ENCODE measurements around the gene WDR27. TPM values are rescaled to one million over a fixed set of nuclear protein-coding genes. Genes with fewer than 3 reads are reported as not detected.

The WDR27 gene
- total RNA-seq, 1 donor from 2014 or later, result 24.5 TPM

GRCh38 chr6:169566319-169566718 lies 135.5 kb downstream of the WDR27 start:
- Histone ChIP-seq H3K27ac (ENCODE audit: low read depth, low read length) (no peak overlapping the region), H3K27me3 (ENCODE audit: control insufficient read depth in 3 of 3, insufficient read depth in 3 of 3, low read length in 3 of 3) (no peaks in the 10 kb centered on the region), H3K9ac (ENCODE audit: low read depth in 1 of 3, low read length in 3 of 3) (no peak overlapping the region), H3K36me3 (ENCODE audit: control insufficient read depth in 3 of 3, insufficient read depth in 3 of 3, low read length in 3 of 3) (peaks cover 0 to 5% (median 2%) of the 10 kb centered on the region in 3 donors), H3K4me1 (ENCODE audit: control insufficient read depth in 3 of 3, insufficient read depth in 3 of 3, low read length in 3 of 3) (no peaks in the 10 kb centered on the region), H3K9me3 (ENCODE audit: control insufficient read depth in 3 of 3, low read length in 3 of 3) (no peaks in the 10 kb centered on the region), H3K4me3 (ENCODE audit: low read length in 3 of 3) (no peak overlapping the region)

- H3K4me3 ChIP-seq (ENCODE audit: low read length in 3 of 3), result no peak overlapping the region
- H3K27ac ChIP-seq (ENCODE audit: low read depth, low read length), result no peak overlapping the region
- no peaks in the 10 kb centered on the region for H3K4me1 ChIP-seq (ENCODE audit: control insufficient read depth in 3 of 3, insufficient read depth in 3 of 3, low read length in 3 of 3)
- H3K27me3 ChIP-seq (ENCODE audit: control insufficient read depth in 3 of 3, insufficient read depth in 3 of 3, low read length in 3 of 3), result no peaks in the 10 kb centered on the region
- H3K36me3 ChIP-seq (ENCODE audit: control insufficient read depth in 3 of 3, insufficient read depth in 3 of 3, low read length in 3 of 3), result peaks cover 0 to 6% (median 2%) of the 10 kb centered on the region in 3 donors
- H3K9me3 ChIP-seq (ENCODE audit: control insufficient read depth in 3 of 3, low read length in 3 of 3), result no peaks in the 10 kb centered on the region
- H3K9ac ChIP-seq (ENCODE audit: low read depth in 1 of 3, low read length in 3 of 3), result no peak overlapping the region
These were observed 137.2 kb downstream of the WDR27 start for GRCh38 chr6:169564453-169565240.

- H3K27me3 ChIP-seq (ENCODE audit: control insufficient read depth in 3 of 3, insufficient read depth in 3 of 3, low read length in 3 of 3), result no peaks in the 10 kb centered on the region
- no peaks in the 10 kb centered on the region for H3K9me3 ChIP-seq (ENCODE audit: control insufficient read depth in 3 of 3, low read length in 3 of 3)
- H3K9ac ChIP-seq (ENCODE audit: low read depth in 1 of 3, low read length in 3 of 3), result no peak overlapping the region
- H3K4me1 ChIP-seq (ENCODE audit: control insufficient read depth in 3 of 3, insufficient read depth in 3 of 3, low read length in 3 of 3), result no peaks in the 10 kb centered on the region
- H3K4me3 ChIP-seq (ENCODE audit: low read length in 3 of 3), result no peak overlapping the region
- no peak overlapping the region for H3K27ac ChIP-seq (ENCODE audit: low read depth, low read length)
- H3K36me3 ChIP-seq (ENCODE audit: control insufficient read depth in 3 of 3, insufficient read depth in 3 of 3, low read length in 3 of 3), result peaks cover 0 to 7% (median 6%) of the 10 kb centered on the region in 3 donors
These were observed 140.2 kb downstream of the WDR27 start for GRCh38 chr6:169561665-169562064.

- Histone ChIP-seq H3K9me3 (ENCODE audit: control insufficient read depth in 3 of 3, low read length in 3 of 3) (no peaks in the 10 kb centered on the region), H3K4me1 (ENCODE audit: control insufficient read depth in 3 of 3, insufficient read depth in 3 of 3, low read length in 3 of 3) (no peaks in the 10 kb centered on the region), H3K4me3 (ENCODE audit: low read length in 3 of 3) (no peak overlapping the region), H3K27me3 (ENCODE audit: control insufficient read depth in 3 of 3, insufficient read depth in 3 of 3, low read length in 3 of 3) (no peaks in the 10 kb centered on the region), H3K9ac (ENCODE audit: low read depth in 1 of 3, low read length in 3 of 3) (no peak overlapping the region), H3K27ac (ENCODE audit: low read depth, low read length) (no peak overlapping the region), H3K36me3 (ENCODE audit: control insufficient read depth in 3 of 3, insufficient read depth in 3 of 3, low read length in 3 of 3) (peaks cover 0 to 7% (median 6%) of the 10 kb centered on the region in 3 donors)
These were observed 142.2 kb downstream of the WDR27 start for GRCh38 chr6:169559592-169559991.

GRCh38 chr6:169558774-169559441 lies 142.9 kb downstream of the WDR27 start:
- Histone ChIP-seq H3K9ac (ENCODE audit: low read depth in 1 of 3, low read length in 3 of 3) (no peak overlapping the region), H3K27me3 (ENCODE audit: control insufficient read depth in 3 of 3, insufficient read depth in 3 of 3, low read length in 3 of 3) (no peaks in the 10 kb centered on the region), H3K27ac (ENCODE audit: low read depth, low read length) (no peak overlapping the region), H3K4me3 (ENCODE audit: low read length in 3 of 3) (no peak overlapping the region), H3K9me3 (ENCODE audit: control insufficient read depth in 3 of 3, low read length in 3 of 3) (no peaks in the 10 kb centered on the region), H3K36me3 (ENCODE audit: control insufficient read depth in 3 of 3, insufficient read depth in 3 of 3, low read length in 3 of 3) (peaks cover 0 to 7% (median 4%) of the 10 kb centered on the region in 3 donors), H3K4me1 (ENCODE audit: control insufficient read depth in 3 of 3, insufficient read depth in 3 of 3, low read length in 3 of 3) (no peaks in the 10 kb centered on the region)

- Histone ChIP-seq H3K4me1 (ENCODE audit: control insufficient read depth in 3 of 3, insufficient read depth in 3 of 3, low read length in 3 of 3) (no peaks in the 10 kb centered on the region), H3K27me3 (ENCODE audit: control insufficient read depth in 3 of 3, insufficient read depth in 3 of 3, low read length in 3 of 3) (no peaks in the 10 kb centered on the region), H3K9ac (ENCODE audit: low read depth in 1 of 3, low read length in 3 of 3) (no peak overlapping the region), H3K36me3 (ENCODE audit: control insufficient read depth in 3 of 3, insufficient read depth in 3 of 3, low read length in 3 of 3) (peaks cover 0 to 7% (median 4%) of the 10 kb centered on the region in 3 donors), H3K27ac (ENCODE audit: low read depth, low read length) (no peak overlapping the region), H3K4me3 (ENCODE audit: low read length in 3 of 3) (no peak overlapping the region), H3K9me3 (ENCODE audit: control insufficient read depth in 3 of 3, low read length in 3 of 3) (no peaks in the 10 kb centered on the region)
These were observed 143.5 kb downstream of the WDR27 start for GRCh38 chr6:169558378-169558773.

GRCh38 chr6:169557887-169558286 lies 143.9 kb downstream of the WDR27 start:
- Histone ChIP-seq H3K27ac (ENCODE audit: low read depth, low read length) (no peak overlapping the region), H3K27me3 (ENCODE audit: control insufficient read depth in 3 of 3, insufficient read depth in 3 of 3, low read length in 3 of 3) (no peaks in the 10 kb centered on the region), H3K4me3 (ENCODE audit: low read length in 3 of 3) (no peak overlapping the region), H3K4me1 (ENCODE audit: control insufficient read depth in 3 of 3, insufficient read depth in 3 of 3, low read length in 3 of 3) (no peaks in the 10 kb centered on the region), H3K36me3 (ENCODE audit: control insufficient read depth in 3 of 3, insufficient read depth in 3 of 3, low read length in 3 of 3) (peaks cover 0 to 7% (median 4%) of the 10 kb centered on the region in 3 donors), H3K9me3 (ENCODE audit: control insufficient read depth in 3 of 3, low read length in 3 of 3) (no peaks in the 10 kb centered on the region), H3K9ac (ENCODE audit: low read depth in 1 of 3, low read length in 3 of 3) (no peak overlapping the region)

- no peak overlapping the region for H3K27ac ChIP-seq (ENCODE audit: low read depth, low read length)
These were observed 144.9 kb downstream of the WDR27 start for GRCh38 chr6:169556758-169557548.

GRCh38 chr6:169555971-169556617 lies 145.7 kb downstream of the WDR27 start:
- Histone ChIP-seq H3K9me3 (ENCODE audit: control insufficient read depth in 3 of 3, low read length in 3 of 3) (no peaks in the 10 kb centered on the region), H3K36me3 (ENCODE audit: control insufficient read depth in 3 of 3, insufficient read depth in 3 of 3, low read length in 3 of 3) (peaks cover 0 to 7% (median 4%) of the 10 kb centered on the region in 3 donors), H3K4me3 (ENCODE audit: low read length in 3 of 3) (no peak overlapping the region), H3K9ac (ENCODE audit: low read depth in 1 of 3, low read length in 3 of 3) (no peak overlapping the region), H3K27ac (ENCODE audit: low read depth, low read length) (no peak overlapping the region), H3K27me3 (ENCODE audit: control insufficient read depth in 3 of 3, insufficient read depth in 3 of 3, low read length in 3 of 3) (no peaks in the 10 kb centered on the region), H3K4me1 (ENCODE audit: control insufficient read depth in 3 of 3, insufficient read depth in 3 of 3, low read length in 3 of 3) (no peaks in the 10 kb centered on the region)

More at GRCh38 chr6:169556758-169557548, 144.9 kb downstream of the WDR27 start:
- Histone ChIP-seq H3K4me3 (ENCODE audit: low read length in 3 of 3) (no peak overlapping the region), H3K36me3 (ENCODE audit: control insufficient read depth in 3 of 3, insufficient read depth in 3 of 3, low read length in 3 of 3) (peaks cover 0 to 7% (median 4%) of the 10 kb centered on the region in 3 donors), H3K4me1 (ENCODE audit: control insufficient read depth in 3 of 3, insufficient read depth in 3 of 3, low read length in 3 of 3) (no peaks in the 10 kb centered on the region), H3K9ac (ENCODE audit: low read depth in 1 of 3, low read length in 3 of 3) (no peak overlapping the region), H3K9me3 (ENCODE audit: control insufficient read depth in 3 of 3, low read length in 3 of 3) (no peaks in the 10 kb centered on the region), H3K27me3 (ENCODE audit: control insufficient read depth in 3 of 3, insufficient read depth in 3 of 3, low read length in 3 of 3) (no peaks in the 10 kb centered on the region)
